Activated T-cell treated with anti-CD3 and anti-CD28 coated beads for 4 hours (primary cell): ENCODE data around the gene SEPTIN7.

ENCODE experiments used
- DNase-seq: peaks from one replicate; pipeline ENCODE4 v3.0.0-alpha.2; 2020

Gene SEPTIN7

GRCh38 chr7:35839860-35840854, 39.3 kb downstream of the SEPTIN7 start:
- no peak for DNase-seq

GRCh38 chr7:35846816-35847412, 46.1 kb downstream of the SEPTIN7 start:
- DNase-seq = no peak

DNA sequence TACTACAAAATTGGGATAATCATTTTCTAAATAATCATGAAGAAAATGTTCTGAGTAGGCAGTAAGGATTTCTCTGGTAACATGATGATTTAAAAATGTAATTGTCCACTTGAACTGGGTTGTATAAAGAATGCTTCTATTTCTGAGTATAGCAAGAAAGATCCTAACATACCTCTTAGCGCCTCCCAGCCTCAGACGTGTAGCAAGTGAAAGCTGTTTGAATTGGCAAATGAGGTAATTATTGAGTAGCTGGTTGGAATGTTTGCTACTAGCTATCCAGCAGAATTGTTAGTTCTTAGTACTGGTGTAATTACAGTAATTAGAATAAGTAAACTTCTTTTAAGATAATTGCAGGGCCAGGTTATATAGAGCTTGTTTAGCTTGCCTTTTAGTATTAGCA, 47.9 kb downstream of the SEPTIN7 start:
- no peak for DNase-seq

DNA sequence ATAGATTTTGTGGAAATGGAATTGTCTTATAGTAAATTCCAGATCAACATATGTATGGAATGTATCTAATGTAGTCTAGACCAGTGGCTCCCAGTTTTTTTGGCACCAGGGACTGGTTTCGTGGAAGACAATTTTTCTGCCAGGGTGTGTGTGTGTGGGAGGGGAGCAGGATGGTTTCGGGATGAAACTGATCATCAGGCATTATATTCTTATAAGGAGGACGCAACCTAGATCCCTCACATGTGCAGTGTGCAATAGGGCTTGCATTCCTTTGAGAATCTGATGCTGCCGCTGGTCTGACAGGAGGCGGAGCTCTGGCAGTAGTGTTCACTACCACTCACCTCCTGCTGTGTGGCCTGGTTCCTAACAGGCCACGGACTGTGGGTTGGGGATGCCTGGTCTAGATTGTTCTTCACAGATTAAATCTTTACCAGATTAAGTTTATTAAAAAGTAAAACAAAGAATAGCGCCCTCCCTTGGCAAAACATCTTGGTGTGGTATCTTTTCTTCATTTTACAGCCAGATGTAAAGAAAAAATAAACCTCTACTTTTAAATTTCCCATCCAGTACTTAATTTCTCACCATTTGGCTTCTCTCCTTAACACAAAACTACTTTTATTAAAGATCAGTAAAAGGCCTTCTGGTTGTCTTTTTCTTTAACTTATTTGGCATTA, 48.4 kb downstream of the SEPTIN7 start:
- no peak for DNase-seq

GRCh38 chr7:35849954-35850353, 49.1 kb downstream of the SEPTIN7 start:
- no peak for DNase-seq
